A549 (cell line): ENCODE measurements around the gene SYT5. TPM values are rescaled to one million over a fixed set of nuclear protein-coding genes. Genes with fewer than 3 reads are reported as not detected.

Experiments used
- ATAC-seq, 2 experiments: fragments of 200-7000 bp in 1 of 2; fragments of >200 bp in 1 of 2; cut with Nextera tagmentation in 1 of 2; cut with Tn5 transposase in 1 of 2; 3 replicates each; pipeline versions ENCODE4 v1.8.0 to v1.9.1; 2018 to 2020; ENCODE audit warnings: mild to moderate bottlenecking in 1 of 2, moderate library complexity in 1 of 2
- CTCF ChIA-PET: fragments of 300-600 bp; sonication (Branson Sonifier 250); formaldehyde crosslinking; extraction: SDS; loops from one replicate; lab custom pipeline; 2021; ENCODE audit warnings: antibody characterized with exemption, inconsistent platforms; lab: Yijun Ruan, JAX
- POLR2A ChIA-PET: fragments of 350-600 bp; formaldehyde crosslinking; extraction: SDS; loops from one replicate; lab custom pipeline; 2021; ENCODE audit warnings: antibody characterized with exemption, inconsistent platforms; lab: Yijun Ruan, JAX
- DNase-seq, 2 experiments: peaks; one replicate each; pipeline versions ENCODE4 v3.0.0 to v3.0.0-alpha.2; 2011 to 2016; ENCODE audit warnings: low read depth in 1 of 2, low spot score in 1 of 2
- FAIRE-seq: peaks from 2 replicates; lab custom pipeline; 2011; peaks lifted over from hg19 to GRCh38; lab: Jason Lieb, UNC
- H3K27ac ChIP-seq, 2 experiments: fragments of >200 bp; sonication (Bioruptor Twin); formaldehyde crosslinking; 3 replicates each; pipeline ENCODE4 v1.5.1; 2016 to 2017
- H3K4me1 ChIP-seq: fragments of >200 bp; sonication (Bioruptor Twin); formaldehyde crosslinking; 3 replicates; pipeline ENCODE4 v1.6.1; 2016
- H3K4me2 ChIP-seq: fragments of >200 bp; sonication (Bioruptor Twin); formaldehyde crosslinking; 3 replicates; pipeline ENCODE4 v1.6.1; 2016
- H3K4me3 ChIP-seq: fragments of >200 bp; sonication (Bioruptor Twin); formaldehyde crosslinking; 3 replicates; pipeline ENCODE4 v1.5.1; 2016
- H3K9me3 ChIP-seq: fragments of >200 bp; sonication (Bioruptor Twin); formaldehyde crosslinking; 3 replicates; pipeline ENCODE4 v1.6.1; 2016
- ATOH8 ChIP-seq: fragments of 250-450 bp; sonication (Bioruptor Pico); IDR thresholded peaks from 2 replicates; pipeline ENCODE4 v1.5.0; 2020; ENCODE audit warnings: low read depth, mild to moderate bottlenecking, moderate library complexity
- BHLHE40 ChIP-seq: IDR thresholded peaks from 2 replicates; pipeline ENCODE4 v1.6.1; 2012; ENCODE audit warnings: low read depth, low read length, inconsistent platforms
- CEBPB ChIP-seq, 2 experiments: fragments of >200 bp in 1 of 2; sonication (Bioruptor Twin) in 1 of 2; formaldehyde crosslinking in 1 of 2; IDR thresholded peaks; 2 replicates each; pipeline ENCODE4 v1.6.1; 2012 to 2016
- CHD2 ChIP-seq: fragments of 150-350 bp; IDR thresholded peaks from 2 replicates; pipeline ENCODE4 v1.6.1; 2014; ENCODE audit warnings: low read length; ENCODE audit not compliant: partially characterized antibody
- EHF ChIP-seq: fragments of 250-450 bp; sonication (Bioruptor Pico); IDR thresholded peaks from 2 replicates; pipeline ENCODE4 v1.5.0; 2020; ENCODE audit warnings: mild to moderate bottlenecking
- EHMT2 ChIP-seq: fragments of 200-600 bp; sonication (generic); IDR thresholded peaks from 2 replicates; pipeline ENCODE4 v1.6.1; 2016; ENCODE audit warnings: antibody characterized with exemption, low read depth, mild to moderate bottlenecking, moderate library complexity
- ESRRA ChIP-seq: fragments of 150-350 bp; IDR thresholded peaks from 2 replicates; pipeline ENCODE4 v1.6.1; 2014; ENCODE audit warnings: mild to moderate bottlenecking, low read length, borderline replicate concordance
- FOXS1 ChIP-seq: fragments of 250-450 bp; sonication (Bioruptor Pico); IDR thresholded peaks from 2 replicates; pipeline ENCODE4 v1.5.0; 2020; ENCODE audit warnings: mild to moderate bottlenecking, moderate library complexity
- HES2 ChIP-seq: fragments of >200 bp; sonication (Bioruptor Twin); formaldehyde crosslinking; IDR thresholded peaks from 2 replicates; pipeline ENCODE4 v1.6.1; 2016
- HEYL ChIP-seq: fragments of 250-450 bp; sonication (Bioruptor Pico); IDR thresholded peaks from 2 replicates; pipeline ENCODE4 v1.8.0; 2021; ENCODE audit warnings: mild to moderate bottlenecking, moderate library complexity
- HMGXB4 ChIP-seq: fragments of 250-450 bp; sonication (Bioruptor Pico); IDR thresholded peaks from 2 replicates; pipeline ENCODE4 v1.5.0; 2021; ENCODE audit warnings: mild to moderate bottlenecking, moderate library complexity, borderline replicate concordance
- HOXA7 ChIP-seq: fragments of 250-450 bp; sonication (Bioruptor Pico); IDR thresholded peaks from 2 replicates; pipeline ENCODE4 v1.5.0; 2020; ENCODE audit warnings: mild to moderate bottlenecking, moderate library complexity
- JUN ChIP-seq, 2 experiments: fragments of >200 bp; sonication (Bioruptor Twin); formaldehyde crosslinking; IDR thresholded peaks; 2 replicates in 1 of 2; 3 replicates in 1 of 2; pipeline ENCODE4 v1.6.1; 2016 to 2017
- MAX ChIP-seq: IDR thresholded peaks from 2 replicates; pipeline ENCODE4 v1.6.1; 2012
- MAZ ChIP-seq: fragments of 150-350 bp; IDR thresholded peaks from 2 replicates; pipeline ENCODE4 v1.6.1; 2014; ENCODE audit warnings: antibody characterized with exemption, low read depth, low read length, borderline replicate concordance
- NFE2L2 ChIP-seq: fragments of 150-350 bp; conservative IDR thresholded peaks from 2 replicates; pipeline ENCODE4 v1.6.1; 2014; ENCODE audit warnings: low read length
- NPAS2 ChIP-seq: fragments of 250-450 bp; sonication (Bioruptor Pico); IDR thresholded peaks from 2 replicates; pipeline ENCODE4 v1.8.0; 2022; ENCODE audit warnings: mild to moderate bottlenecking, moderate library complexity, borderline replicate concordance
- NR3C1 ChIP-seq: fragments of >200 bp; sonication (Bioruptor Twin); formaldehyde crosslinking; IDR thresholded peaks from 3 replicates; pipeline ENCODE4 v1.6.1; 2017
- PBX3 ChIP-seq: IDR thresholded peaks from 2 replicates; pipeline ENCODE4 v1.6.1; 2012
- POLR2A ChIP-seq: IDR thresholded peaks from 2 replicates; pipeline ENCODE4 v1.6.1; 2012; ENCODE audit warnings: mild to moderate bottlenecking, low read length
- RCOR1 ChIP-seq: fragments of 150-350 bp; IDR thresholded peaks from 2 replicates; pipeline ENCODE4 v1.6.1; 2014; ENCODE audit warnings: antibody characterized with exemption, low read length, low read depth
- RFX5 ChIP-seq: fragments of 450-650 bp; IDR thresholded peaks from 2 replicates; pipeline ENCODE4 v1.7.1; 2014; ENCODE audit warnings: antibody characterized with exemption, mild to moderate bottlenecking, moderate library complexity
- RNF2 ChIP-seq: fragments of 200-600 bp; sonication (generic); IDR thresholded peaks from 2 replicates; pipeline ENCODE4 v1.6.1; 2016; ENCODE audit warnings: low read depth, mild to moderate bottlenecking, antibody characterized with exemption, moderate library complexity, borderline replicate concordance
- SMC3 ChIP-seq: fragments of >200 bp; sonication (Bioruptor Twin); formaldehyde crosslinking; IDR thresholded peaks from 3 replicates; pipeline ENCODE4 v1.6.1; 2018; ENCODE audit warnings: inconsistent platforms
- TP53 ChIP-seq: fragments of 250-450 bp; sonication (Bioruptor Pico); IDR thresholded peaks from 2 replicates; pipeline ENCODE4 v1.5.0; 2021; ENCODE audit warnings: mild to moderate bottlenecking, moderate library complexity
- WGBS: methylation state at CpG from one replicate; pipeline ENCODE4 v1.1.6; 2017; ENCODE audit errors: missing lambda C conversion rate; 5-methylcytosine and 5-hydroxymethylcytosine counted together
- polyA plus RNA-seq, 4 experiments: library from polyadenylated mRNA; depleted of rRNA in 3 of 4; stranded (reverse); fragments of >200 nt; fragmentation: RNase III in 1 of 4; extraction: RNeasy Plus Mini Kit Qiagen cat#74134 plus additional on column Dnase treatment in 1 of 4; gene quantifications; 2 replicates in 3 of 4; 3 replicates in 1 of 4; pipeline ENCODE4 v1.2.3, GENCODE V29; 2011 to 2017

Gene SYT5
- polyA plus RNA-seq, 2 of the 4 experiments (the other 2 are of a cell fraction) = 0.23 to 0.65 TPM

GRCh38 chr19:55228015-55228391 lies 47.9 kb upstream of the SYT5 start (continued):
- TF ChIP-seq HMGXB4 (CRISPR knock-in tag) (no peak), EHMT2 (no peak), BHLHE40 (no peak), RFX5 (no peak), PBX3 (no peak)

GRCh38 chr19:55227241-55228014 lies 47.3 kb upstream of the SYT5 start:
- CTCF ChIA-PET = interaction anchor here (1.0 to 2.6 kb wide), 4 partner anchors 8 to 191 kb away, joined by 3 to 11 read pairs (median 6); partner anchors contain the start of gene DNAAF3
- peak in 1 of 2 experiments; percentile 5; a peak in 3 of 6 replicates for ATAC-seq
- Histone ChIP-seq H3K27ac (no peak overlapping the region), H3K4me2 (no peak overlapping the region), H3K9me3 (no peaks in the 10 kb centered on the region), H3K4me1 (peaks cover 19% of the 10 kb centered on the region), H3K4me3 (no peak overlapping the region)
- WGBS = 91% methylated on average over 20 of the region's 25 CpGs
- DNase-seq = no peak
- POLR2A ChIA-PET = interaction anchor here (1.7 kb wide), 1 partner anchor 32 kb away, joined by 6 read pairs; the partner anchor contains the start of gene PPP6R1
- TF ChIP-seq EHMT2 (no peak), JUN (IDR thresholded peaks at IDR 0.05) (0 out of 5 replicates have a peak, but pooled peaks of 1 of the 2 experiments have one; percentile 4)
- no peak for FAIRE-seq

- Histone ChIP-seq H3K9me3 (no peaks in the 10 kb centered on the region), H3K4me1 (peaks cover 19% of the 10 kb centered on the region), H3K27ac (no peak overlapping the region), H3K4me2 (no peak overlapping the region), H3K4me3 (no peak overlapping the region)
- ChIA-PET POLR2A (interaction anchor here (1.7 kb wide), 1 partner anchor 32 kb away, joined by 6 read pairs; the partner anchor contains the start of gene PPP6R1), CTCF (interaction anchor here (1.8 to 2.6 kb wide), 2 partner anchors 61 to 192 kb away, joined by 8 to 11 read pairs; partner anchors contain the start of gene DNAAF3)
- no peak for FAIRE-seq
- TF ChIP-seq HEYL = no peak
- TF ChIP-seq EHF (CRISPR knock-in tag) = no peak
- no peak for TF ChIP-seq CEBPB (IDR thresholded peaks at IDR 0.05)
- TF ChIP-seq POLR2A = no peak
- TF ChIP-seq SMC3 = no peak
- TF ChIP-seq NFE2L2 = no peak
- TF ChIP-seq RNF2 = no peak
- no peak for TF ChIP-seq HES2
- no peak for TF ChIP-seq ESRRA
- no peak for TF ChIP-seq RCOR1
- no peak for TF ChIP-seq NR3C1
- no peak for TF ChIP-seq HOXA7 (CRISPR knock-in tag)
- no peak for TF ChIP-seq FOXS1
- no peak for TF ChIP-seq RFX5
- no peak for TF ChIP-seq CHD2
- no peak for TF ChIP-seq MAZ
- no peak for TF ChIP-seq TP53 (CRISPR knock-in tag)
- no peak for TF ChIP-seq MAX
- no peak for TF ChIP-seq ATOH8 (CRISPR knock-in tag)
- no peak for TF ChIP-seq NPAS2 (CRISPR knock-in tag)
- DNase-seq = no peak
- WGBS = 88% methylated on average over 18 of the region's 18 CpGs
- no peak for ATAC-seq
These were observed 46.7 kb upstream of the SYT5 start for GRCh38 chr19:55226788-55227187.
